NCI-H2196 (cell line): ENCODE results near the gene YIF1A.

Source experiments
- DNase-seq: peaks from one replicate; lab custom pipeline; 2025; ENCODE audit not compliant: unreplicated experiment; lab: John Stamatoyannopoulos, UW

YIF1A gene, protein sequence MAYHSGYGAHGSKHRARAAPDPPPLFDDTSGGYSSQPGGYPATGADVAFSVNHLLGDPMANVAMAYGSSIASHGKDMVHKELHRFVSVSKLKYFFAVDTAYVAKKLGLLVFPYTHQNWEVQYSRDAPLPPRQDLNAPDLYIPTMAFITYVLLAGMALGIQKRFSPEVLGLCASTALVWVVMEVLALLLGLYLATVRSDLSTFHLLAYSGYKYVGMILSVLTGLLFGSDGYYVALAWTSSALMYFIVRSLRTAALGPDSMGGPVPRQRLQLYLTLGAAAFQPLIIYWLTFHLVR

DNA sequence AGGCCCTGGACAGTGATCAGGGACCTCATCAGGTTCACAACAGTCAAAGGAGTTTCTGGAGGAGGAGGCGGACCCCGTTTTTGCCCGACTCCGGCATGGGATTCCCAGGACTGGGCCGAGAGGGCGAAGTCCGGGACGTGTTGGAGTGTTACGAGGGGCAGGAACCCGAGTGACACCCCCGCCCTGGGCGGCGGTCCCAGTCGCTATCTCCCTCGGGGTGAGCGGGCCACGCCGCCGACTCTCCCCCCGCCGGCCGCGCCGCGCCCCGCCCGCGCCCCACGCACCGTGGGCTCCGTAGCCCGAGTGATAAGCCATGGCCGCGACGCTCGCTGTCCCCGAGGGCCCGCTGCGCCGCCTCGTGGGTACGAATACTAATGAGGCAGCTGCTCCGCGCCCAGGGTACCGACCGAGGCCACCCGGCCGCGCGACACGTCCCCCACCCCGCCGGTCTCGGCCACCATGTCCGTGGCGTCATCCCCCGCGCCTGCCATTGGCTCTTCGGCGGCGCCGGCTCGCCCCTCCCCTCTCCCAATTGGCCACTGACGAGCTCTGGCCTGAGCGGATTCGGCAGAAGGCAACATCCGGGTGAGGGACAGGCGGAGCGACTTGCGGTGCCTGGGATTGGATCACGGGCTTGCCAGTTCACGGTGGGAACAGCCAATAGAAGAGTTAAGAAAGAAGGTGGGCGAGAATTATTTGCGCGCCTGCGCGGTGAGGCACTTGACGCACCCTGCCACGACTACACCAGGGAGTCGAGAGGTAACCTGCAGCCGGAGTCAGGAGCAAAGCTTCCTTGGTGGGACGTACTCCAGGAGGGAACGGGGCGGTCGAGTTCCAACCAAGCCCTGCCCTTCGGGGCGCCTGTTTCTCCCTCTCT, at the start of gene YIF1A:
Gene YIF1A, minus strand, starts transcription at position 473 of the 877 bp plus-strand sequence. Its CDS starts 158 bp downstream, at position 315.
- DNase-seq, result peak; percentile 98

DNA sequence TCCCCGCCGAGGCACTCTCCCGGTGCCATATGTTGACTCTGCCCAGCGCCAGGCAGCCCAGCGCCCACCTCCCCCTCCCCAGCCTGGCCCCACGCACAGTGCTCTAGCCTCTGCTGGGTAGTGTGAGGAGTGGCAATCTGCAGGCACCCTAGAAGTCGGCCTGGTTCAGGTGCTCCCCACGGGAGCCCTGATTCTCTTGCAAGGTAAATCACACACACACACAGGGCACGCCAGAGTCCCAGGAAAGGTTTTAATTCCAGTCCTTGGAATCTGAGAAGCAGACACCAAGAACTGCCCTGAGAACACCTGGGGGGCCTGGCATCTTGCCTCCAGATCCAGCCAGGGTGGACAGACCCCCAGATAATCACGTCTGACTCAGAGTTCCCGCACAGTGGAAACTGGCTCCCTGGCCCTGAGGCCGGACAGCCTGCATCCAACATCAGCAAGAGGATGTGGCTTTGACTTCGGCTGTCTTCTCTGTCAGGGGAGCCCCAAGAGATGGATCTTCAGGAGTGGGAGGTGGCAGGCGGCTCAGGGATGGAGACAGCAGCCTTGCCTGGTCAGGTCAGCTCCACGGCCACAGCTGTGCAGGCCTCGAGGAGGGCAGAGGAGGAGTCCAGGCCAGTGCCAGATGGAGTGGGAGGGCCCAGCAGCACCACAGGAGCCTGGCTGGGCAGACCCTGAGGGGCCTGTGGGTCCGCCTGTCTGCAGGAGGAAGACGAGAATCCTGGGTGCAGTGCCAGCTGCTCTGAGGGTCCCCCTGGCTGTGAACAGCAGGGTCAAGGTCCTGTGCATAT, 48.4 kb upstream of the YIF1A start:
- DNase-seq, result no peak

DNA sequence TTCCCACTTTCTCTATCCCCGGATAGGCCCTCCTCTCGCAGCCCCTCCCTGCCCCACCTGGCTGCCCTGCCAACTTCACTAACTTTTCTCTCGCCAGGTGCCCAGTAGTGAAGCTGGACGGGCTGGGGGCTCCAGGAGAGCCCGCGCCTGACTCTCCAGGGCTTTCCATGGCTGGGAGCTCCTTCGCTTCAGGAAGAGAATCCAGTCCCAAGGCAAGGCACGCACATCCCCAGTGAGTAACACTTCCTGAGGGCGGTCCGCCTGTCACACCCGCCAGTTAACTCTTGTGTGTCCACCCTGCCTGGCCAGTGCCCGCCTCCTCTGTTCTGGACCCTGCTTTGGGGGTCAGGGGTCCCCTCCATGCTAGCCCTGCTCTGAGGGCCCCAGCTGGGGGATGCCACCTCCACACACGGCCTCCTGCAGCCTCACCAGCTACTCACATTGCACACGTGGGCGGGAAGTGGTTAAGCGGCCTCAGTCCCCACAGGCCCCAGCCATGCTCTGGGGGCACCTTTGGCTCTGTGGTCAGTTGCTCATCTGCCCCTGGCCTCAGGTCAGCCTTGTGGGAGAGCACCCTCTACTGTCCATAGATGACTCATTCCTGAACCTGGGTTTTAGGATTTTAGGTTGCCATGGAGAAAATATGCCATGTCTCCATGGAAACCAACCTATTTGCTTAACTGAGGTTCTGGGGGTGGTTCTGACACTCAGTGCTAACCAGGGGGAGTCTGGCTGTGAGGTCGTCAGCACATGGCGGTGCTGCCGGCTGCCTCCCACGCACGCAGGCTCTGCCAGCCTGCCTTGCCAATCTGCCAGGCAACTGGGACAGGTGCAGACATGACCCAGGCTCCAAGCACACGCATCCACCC, 47.5 kb upstream of the YIF1A start, which contains the start of gene RIN1:
Gene RIN1, minus strand, starts transcription at position 201 of the 869 bp plus-strand sequence. Its CDS starts 32 bp downstream, at position 169.
- DNase-seq, result peak; percentile 88

DNA sequence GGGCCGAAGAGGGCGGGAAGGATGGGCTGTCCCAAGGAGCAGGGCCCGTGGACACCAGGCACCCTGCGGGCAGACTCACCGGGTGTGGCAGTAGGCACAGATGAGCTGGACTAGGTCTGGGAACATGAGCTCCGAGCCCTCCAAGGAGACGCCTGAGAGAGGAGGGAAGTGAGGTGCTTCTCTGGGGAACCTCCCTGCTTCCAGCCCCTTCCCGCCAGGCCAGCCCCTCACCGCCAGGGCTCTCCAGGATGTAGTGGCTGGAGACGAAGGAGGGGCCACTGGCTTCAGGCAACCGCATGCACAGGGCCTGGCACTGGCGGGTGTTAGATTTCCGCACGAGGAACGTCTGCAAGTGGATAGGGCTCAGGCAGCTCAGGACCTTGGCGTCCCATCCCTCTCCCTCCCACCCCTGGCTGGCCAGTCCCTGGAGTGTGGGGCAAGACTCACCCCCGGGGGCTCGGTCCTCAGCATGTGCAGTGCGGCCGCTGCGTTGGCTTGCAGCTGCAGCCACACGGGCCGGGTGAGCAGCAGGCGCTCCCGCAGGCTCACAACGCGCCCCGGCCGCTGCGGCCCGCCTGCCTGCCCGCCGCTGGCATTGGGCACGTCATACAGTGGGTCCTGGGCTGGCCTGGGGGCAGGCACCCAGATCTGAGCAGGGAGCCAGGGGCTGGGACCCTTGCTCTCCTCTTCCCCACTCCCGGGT, 46.7 kb upstream of the YIF1A start:
- no peak for DNase-seq

DNA sequence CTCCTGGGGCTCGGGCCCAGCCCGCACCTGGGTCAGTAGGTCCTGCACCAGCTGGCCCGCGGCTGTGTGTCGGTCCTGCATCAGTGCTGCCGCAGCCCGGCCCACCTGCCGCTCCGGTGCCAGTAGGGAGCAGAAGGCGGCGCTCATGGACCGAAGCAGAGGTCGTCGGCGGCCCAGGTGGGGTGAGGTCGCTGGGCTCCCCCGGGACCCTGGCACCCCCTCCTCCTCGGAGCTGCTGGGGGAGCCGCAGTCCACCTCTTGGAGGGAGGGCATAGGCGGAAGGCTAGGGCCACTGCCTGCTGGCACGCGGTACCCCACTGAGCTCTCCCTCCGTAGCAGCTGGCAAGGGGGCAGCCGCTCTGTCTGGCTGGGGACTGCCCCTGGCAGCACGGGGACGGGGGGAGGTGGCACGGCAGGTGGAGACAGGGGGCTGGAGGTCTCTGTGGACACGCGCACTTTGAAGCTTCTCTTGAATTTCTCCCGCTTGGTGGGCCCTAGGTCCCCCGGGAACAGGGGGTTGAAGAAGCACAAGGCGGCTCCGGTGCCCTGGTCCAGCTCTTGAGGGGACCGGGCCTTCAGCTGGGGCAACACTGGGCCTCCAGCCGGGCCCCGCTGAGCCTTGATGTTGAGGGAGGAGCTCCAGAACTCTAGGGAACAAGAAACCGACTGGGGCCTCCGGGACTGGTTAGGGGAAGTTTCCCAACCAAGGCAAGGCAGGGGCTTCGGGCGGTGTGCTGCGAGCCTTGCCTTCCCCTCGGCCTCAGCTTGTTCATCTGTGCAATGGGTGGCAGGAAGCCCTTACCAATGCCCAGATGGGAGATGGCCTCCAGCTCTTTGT, 45.9 kb upstream of the YIF1A start:
- no peak for DNase-seq

DNA sequence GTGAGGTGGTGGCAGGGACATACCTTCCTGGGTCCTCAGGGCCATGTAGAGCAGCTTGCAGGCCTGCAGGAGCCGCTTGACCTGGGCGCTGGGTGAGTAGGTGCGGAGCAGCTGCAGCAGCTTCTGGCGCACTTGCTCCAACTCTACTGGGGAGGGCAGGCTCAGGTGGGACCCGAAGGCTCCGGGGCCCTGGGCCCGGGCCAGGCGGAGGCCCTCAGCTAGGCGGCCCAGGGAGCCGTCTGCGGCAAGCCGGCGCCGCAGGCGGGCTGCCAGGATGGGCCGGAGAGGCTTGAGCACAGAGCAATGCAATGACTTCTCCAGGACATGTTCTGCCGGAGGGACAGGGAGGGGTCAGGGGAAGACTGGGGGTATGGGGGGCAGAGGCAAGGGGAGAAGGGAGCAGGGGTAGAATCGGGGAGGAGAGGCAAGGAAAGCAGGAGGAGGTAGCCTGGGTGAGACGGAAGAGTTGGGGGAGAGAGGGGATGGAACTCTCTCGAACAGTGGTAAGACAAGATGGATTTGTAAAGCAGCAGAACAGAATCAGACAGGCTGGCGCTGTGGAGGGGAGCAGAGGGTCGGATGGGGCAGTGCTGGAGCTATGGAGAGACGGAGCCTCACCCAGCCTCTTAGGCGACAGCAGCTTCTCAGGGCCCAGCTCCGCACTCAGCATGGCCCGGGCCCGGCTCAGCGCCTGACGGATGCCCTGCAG, 45.1 kb upstream of the YIF1A start:
- no peak for DNase-seq

DNA sequence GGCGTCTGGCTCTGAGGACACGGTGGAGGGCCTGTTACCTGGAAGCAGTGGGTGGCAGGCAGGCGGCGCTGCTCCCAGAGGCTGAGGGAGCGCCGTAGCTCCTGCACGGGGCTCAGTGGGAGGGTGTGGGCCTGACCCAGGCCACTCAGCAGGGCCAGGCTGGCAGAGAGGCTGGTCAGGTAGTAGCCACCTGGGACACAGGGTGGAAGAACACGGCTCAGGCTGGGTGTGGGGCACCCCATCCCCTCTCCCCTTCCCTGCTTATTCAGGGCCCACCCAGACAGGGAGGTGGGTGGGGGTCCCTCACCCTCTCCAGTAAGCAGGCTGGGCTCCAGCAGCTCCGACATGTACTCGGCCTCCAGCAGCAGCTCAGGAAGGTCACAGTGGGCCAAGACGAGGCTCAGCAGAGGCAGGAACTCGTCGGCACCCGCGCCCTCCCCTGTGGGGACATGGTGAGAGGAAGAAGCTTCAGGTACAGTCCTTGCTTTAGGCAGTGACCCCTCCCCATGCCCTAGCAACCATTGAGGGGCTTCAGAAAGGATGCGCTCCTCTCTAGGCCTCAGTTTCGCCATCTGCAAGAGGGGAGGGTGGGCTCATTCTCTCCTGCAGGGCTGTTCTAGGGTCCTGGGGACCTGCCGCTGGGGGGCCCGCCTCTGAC, 44.4 kb upstream of the YIF1A start:
- DNase-seq, result no peak

DNA sequence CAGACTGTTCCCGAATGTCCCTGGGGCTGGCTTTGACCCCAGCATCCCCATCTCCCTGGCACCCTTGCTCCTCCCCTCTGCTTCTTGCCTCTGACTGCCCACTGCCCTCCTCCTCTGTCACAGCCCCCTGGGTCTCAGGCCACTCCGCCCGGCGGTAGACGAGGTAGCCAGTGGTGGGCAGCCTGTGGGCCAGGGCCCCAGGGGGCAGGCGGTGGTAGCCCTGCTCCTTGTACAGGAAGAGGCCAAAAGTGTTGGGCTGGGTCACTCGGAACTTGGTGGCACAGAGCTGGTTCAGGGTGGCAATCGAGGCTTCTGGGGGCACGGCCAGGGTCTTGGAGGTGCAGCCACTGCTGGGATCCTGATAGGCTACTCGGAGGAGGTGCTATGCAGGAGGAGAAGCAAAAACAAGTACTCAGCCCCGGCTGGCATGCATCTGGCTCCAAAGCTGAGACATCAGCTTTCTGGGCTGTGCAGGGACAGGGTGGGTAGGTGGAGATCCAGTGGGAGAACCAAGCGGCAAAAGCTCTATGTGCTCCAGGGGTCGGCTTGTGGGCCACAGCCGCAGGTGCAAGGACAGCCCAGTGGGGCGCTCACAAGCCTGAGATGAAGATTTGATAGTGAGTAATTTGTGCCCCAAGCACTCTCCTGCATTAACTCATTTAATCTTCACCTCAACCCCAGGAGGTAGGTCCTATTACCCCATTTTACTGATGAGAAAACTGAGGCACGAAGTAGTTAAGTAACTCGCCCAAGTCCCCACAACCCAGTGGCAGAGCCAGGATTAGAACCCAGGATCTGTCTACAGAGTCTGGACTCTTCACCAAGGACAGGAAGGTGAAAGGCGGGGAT, 43.7 kb upstream of the YIF1A start:
- no peak for DNase-seq

DNA sequence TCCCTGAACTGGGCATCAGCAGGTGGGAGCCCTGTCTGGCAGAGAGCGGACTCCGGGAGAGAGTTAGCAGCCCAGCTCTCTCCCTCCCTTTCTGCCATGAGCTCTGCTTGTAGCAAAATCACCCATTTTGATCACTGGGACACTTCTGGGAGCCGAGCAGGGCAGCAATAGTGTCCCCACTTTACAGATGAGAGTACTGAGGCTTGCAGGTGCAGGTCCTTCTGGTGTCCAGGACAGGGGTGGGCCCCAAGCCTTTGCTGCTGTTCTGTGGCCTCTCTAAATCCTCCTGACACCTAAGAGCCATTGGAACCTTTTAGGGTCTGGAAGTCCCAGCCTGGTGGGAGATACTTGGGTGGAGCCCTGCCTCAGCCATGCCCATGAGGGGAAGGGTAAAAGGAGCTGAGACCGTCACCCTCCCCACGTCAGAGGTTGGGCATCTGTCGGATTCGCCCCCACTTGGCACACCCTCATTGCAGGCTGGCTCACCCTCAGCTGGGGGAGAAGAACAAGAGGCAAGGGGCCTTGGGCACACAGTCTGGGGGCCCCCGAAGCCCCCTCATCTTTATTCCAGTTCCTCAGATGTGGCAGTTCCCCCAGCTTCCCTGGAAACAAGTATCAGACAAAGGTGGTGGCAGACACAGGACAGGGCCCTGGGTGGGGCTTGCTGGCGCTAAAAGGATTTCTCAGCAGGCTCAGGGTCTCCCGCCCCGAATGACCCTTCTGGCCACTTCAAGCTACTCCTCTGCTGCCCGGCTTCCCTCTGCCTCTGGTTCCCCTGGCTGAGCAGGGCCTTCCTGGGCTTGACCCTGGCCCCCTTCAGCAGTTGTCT, 42.8 kb upstream of the YIF1A start:
- no peak for DNase-seq

DNA sequence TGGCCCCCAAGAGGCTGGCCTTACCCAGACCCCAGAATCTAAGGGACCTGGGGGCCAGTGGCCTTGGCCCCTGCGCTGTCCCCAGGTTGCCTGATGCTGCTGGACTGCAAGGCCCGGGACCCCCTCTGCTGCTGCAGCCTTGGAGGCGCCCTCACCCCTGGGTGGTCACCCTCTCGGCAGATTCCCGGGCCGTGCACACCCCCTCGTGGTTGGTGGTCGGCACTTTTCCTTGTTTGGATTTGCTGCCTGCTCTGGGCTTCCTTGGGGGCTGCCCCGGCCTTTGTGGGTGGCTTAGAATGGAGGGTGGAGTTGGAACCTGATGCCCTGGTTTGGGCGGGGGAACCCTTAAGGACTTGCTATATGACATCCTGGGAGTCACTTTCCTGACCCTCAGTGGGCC, 42.0 kb upstream of the YIF1A start:
- no peak for DNase-seq

DNA sequence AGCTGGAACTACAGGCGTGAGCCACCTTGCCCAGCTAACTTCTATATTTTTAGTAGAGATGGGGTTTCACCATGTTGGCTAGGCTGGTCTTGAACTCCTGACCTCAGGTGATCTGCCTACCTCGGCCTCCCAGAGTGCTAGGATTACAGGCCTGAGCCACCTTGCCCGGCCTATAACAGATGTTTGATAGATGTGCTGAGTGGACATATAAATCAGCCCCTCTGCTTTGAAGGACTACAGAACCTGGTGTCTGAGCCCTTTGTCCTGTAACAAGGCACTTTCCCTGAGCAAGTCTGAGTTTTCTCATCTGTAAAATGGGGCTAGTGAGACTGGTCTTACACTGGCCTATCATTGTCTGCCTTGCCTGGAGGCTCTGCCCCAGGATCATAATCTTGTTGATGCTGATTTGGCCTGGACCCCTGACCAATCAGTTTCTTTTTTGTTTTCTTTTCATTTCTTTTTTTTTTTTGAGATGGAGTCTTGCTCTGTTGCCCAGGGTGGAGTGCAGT, 40.3 kb upstream of the YIF1A start:
- no peak for DNase-seq

DNA sequence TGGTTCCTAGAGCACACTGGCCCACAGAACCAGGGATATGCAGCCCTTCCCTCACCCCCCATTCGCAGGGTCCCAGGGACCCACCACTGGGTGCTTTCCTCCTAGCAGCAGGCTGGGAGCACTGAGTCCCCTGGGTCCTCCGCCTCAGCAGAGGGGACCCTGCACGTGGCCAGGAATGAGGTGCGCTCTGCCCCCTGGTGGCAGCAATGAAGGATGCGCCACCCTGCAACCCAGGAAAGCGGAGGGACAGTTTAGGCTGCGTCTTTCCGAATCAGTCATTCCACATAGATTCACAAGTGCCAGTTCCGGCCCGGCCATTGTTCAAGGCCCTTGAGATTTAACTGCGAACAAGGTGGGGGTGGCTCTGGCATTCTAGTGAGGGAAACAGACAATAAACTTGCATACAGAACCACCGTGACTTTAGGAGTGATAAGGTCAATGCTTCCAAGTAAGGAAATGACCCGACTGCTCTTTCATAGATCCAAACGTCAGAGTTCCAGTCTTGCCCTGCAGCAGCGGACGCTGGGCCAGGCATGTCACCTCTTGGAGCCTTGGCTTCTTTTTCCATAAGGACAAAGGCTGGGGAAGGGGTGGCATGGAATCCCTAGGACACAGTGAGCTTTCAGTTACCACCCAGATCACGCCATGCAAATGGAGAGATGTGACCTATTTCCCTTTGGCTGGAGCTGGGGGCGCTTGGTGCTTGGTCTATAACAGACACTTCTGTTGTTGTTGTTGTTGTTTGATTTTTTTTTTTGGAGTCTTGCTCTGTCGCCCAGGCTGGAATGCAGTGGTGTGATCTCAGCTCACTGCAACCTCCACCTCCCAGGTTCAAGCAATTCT, 39.6 kb upstream of the YIF1A start:
- DNase-seq, result peak; percentile 69

DNA sequence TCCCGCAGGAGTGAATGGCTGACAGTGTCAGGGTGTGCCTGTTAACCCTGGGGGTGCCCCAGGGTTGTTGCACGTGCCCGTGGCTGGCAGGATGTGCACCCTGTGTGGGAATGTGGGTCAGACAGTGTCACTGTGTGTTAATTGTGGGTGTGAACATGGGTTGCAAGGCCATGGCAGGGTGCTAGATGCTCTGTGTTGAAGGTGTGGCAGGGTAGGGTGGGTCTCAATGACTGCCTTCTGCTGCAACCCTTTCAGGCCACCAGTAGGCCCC, 39.0 kb upstream of the YIF1A start:
- no peak for DNase-seq

DNA sequence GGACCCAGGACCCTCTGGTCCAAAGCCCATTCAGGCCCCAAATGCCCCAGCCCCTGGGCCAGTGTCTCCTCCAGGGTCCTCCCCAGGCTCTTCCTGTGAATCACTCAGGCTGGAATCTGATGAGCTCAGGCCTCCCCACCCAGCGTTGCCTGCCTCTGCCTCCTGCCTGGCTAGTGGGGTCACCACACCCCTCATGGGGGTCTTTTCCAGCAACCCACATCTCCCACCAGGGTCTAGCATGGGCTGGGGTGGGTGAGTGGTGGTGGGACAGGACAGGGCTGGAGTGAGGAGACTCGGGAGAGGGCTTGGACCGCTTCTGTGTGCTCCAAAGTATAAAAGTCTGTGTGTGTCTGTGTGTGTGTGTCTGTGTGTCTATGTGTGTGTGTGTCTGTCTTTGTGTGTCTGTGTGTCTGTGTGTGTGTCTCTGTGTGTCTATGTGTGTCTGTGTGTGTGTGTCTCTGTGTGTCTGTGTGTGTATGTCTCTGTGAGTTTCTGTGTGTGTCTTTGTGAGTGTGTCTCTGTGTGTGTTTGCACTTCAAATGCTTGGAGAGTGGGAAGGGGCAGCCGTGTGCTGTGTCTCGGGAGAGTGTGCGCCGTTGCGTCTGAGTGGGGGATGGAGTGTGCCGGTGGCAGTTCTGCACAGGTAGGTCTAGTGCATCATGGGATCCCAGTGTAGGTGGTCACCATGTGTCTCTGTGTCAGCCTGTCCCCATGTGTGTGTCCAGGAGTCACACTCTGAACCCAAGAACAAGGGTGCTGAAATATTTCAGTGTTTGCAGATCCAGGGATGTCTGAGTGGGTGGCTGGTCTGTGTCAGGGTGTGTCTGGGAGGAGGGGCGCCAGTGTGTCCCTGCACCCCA, 38.5 kb upstream of the YIF1A start:
- DNase-seq, result no peak
